GM18511 (cell line): ENCODE results near the gene LMO1.

ENCODE experiments used
- ATAC-seq: cut with Tn5 transposase; IDR thresholded peaks from one replicate; pipeline ENCODE4 v1.9.1; 2021; ENCODE audit warnings: mild to moderate bottlenecking, moderate library complexity; ENCODE audit not compliant: unreplicated experiment

The LMO1 gene

DNA sequence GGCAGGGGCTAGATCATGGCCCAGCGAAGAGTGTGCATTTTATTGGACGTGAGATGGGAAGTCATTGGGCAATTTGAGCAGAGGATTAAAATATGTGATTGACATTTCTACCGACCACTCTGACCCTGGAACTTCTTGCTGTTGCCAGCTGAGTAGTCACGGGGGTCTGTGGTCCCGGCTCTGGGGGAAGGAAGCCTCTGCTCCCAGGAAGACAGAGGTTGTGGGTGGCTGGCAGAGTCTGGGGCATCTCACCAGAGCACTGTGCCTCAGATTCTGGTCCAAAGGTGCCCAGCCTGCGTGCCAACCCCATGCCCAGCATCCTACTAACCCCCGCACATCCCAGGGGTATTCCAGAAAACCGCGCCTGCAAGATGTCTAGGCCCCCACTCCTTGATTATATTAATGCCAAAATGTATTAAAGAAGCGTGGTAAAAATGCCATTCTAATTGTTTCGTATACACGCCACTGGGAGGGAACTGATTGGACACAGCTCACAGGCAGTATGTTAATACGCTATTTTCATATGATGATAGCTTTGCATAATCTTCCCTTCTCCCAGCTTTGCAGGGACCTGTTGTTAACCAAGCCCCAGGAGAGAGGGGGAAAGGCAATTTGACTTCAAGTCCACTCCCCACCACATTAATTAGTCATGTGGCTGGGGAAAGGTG, 25.3 kb upstream of the LMO1 start:
- ATAC-seq, result no peak

- no peak for ATAC-seq
These were observed 24.6 kb upstream of the LMO1 start for GRCh38 chr11:8288166-8288772.

DNA sequence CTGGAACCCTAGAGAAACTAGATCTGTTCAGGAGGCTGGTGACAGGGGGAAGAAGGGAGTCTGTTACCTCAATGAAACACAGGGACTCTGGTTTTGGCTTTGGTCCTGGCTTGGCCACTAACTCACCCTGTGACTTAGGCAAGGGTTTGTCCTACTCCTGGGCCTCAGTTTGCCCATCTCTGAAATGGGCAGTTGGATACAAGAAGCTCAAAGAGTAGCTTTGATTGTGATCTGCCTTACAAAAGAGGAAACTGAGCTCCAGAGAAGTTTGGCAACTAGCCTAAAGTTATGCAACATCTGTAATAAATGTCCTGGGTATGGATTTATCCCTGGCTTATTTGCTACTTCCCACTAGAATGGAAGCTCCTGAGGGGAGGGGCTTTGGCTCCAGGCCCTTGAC, 24.0 kb upstream of the LMO1 start:
- no peak for ATAC-seq

DNA sequence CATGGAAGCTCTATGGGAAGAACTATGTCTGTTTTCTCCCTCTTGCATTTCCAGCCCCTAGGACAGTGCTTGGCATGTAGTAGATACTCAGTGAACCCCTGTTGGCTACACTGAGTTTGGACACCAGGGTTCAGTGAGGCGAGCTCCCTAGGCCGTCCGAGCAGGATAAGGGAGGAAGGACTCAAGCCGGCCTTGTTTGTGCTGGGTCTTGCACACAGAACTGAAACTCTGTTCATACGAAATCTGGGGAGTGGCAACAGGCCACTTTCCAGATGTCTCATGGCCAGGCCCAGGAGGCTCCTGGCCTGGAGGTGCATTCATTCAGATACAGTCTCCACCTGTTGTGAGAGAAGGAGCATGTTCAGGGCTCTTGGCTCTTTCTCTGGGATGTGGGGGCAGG, 23.6 kb upstream of the LMO1 start:
- ATAC-seq, result no peak

GRCh38 chr11:8286886-8287285, 23.2 kb upstream of the LMO1 start:
- no peak for ATAC-seq

DNA sequence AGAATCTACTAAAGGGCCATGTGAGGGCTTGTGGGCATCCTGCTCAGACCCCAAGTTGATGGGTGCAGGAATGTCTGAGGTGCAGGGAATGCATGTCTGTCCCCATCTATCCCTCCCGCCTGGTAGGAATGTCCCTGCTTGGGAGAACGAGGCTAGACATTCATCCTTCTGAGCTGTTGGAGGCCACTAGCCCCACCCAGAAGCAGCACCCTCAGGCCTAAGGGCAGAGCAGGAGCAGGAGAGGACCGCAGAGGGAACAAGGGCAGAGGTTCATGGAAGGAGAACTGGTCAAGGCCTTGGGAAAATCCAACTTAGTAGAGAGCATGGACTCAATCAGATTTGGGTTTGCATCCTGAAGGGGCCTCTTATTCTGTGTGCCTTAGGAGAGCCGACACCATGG, 22.1 kb upstream of the LMO1 start:
- ATAC-seq, result no peak

DNA sequence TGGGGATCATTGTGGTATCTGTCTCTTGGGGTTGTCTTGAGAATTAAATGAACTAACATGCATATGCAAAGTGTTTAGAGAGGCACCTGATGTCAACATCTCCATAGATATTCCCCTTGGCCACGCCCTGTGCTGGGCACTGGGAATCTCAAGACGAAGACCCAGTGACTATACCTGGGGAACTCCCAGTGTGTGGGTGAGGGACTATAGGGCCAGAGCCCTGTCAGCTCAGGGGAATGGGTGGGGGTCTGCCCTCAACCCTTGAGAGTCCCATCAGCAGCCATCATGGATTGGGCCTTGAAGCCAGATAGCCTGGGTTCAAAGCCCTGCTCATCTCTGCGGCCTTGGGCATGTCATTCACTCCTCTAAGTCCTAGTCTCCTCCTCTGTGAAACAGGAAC, 21.6 kb upstream of the LMO1 start:
- no peak for ATAC-seq

GRCh38 chr11:8283465-8284230, 20.0 kb upstream of the LMO1 start:
- ATAC-seq, result no peak

- no peak for ATAC-seq
These were observed 19.4 kb upstream of the LMO1 start for GRCh38 chr11:8283100-8283464.

DNA sequence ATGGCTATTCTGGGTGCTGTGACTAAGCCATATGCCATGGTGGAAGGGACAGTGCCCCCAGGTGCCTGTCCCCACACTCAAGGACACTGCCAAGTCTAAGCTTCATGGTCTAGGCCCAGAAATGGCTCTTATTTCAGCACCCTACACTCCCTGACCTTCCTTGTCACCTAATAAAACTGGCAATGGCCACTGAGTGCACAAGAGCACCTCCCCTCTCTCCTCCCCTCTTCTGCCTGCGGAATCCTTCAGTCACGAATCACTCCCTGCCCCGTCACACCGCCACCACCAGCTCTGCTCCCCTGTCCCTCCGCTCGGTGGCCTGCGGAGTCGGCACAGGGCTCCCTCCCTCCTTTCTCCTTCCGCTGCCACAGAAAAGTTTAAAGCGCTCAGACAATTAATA, 19.0 kb upstream of the LMO1 start:
- no peak for ATAC-seq

GRCh38 chr11:8281266-8281665, 17.6 kb upstream of the LMO1 start:
- no peak for ATAC-seq

DNA sequence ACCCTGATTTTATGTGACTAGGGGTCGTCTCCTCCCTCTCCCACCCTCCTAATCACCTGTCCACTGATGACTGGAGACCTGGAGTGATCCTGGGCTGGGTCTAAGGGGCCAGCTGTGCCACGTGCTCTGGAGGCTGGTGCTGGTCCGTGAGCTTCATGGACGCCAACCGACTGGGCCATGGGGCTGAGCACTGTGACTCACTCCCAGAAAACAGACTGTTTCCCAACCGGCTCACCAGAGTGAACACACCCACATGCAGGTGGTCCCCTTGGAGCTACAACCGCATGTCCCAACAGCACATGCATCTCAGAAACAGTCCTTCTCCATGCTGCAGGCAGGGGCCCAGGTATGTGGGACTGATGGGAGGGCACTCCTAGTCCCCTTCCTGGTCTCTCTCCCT, 14.0 kb upstream of the LMO1 start:
- no peak for ATAC-seq

- no peak for ATAC-seq
These were observed 12.8 kb upstream of the LMO1 start for GRCh38 chr11:8276528-8276927.

DNA sequence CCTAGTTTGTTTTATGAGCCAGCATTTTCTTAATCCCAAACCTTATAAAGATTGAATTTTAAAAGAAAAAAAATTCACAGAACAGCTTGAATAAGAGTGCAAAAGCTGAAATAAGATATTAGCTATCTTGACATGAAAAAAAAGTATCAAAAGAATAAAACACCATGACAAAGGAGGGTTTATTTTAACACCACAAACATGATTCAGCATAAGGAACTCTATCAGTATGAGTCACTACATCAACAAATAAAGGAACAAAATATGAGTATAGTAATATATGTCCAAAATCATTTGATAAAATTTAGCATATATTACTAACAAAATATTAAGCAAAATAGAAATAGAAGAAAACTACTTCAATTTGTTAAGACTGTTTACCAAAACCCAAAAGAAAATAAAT, 9.6 kb upstream of the LMO1 start:
- no peak for ATAC-seq

DNA sequence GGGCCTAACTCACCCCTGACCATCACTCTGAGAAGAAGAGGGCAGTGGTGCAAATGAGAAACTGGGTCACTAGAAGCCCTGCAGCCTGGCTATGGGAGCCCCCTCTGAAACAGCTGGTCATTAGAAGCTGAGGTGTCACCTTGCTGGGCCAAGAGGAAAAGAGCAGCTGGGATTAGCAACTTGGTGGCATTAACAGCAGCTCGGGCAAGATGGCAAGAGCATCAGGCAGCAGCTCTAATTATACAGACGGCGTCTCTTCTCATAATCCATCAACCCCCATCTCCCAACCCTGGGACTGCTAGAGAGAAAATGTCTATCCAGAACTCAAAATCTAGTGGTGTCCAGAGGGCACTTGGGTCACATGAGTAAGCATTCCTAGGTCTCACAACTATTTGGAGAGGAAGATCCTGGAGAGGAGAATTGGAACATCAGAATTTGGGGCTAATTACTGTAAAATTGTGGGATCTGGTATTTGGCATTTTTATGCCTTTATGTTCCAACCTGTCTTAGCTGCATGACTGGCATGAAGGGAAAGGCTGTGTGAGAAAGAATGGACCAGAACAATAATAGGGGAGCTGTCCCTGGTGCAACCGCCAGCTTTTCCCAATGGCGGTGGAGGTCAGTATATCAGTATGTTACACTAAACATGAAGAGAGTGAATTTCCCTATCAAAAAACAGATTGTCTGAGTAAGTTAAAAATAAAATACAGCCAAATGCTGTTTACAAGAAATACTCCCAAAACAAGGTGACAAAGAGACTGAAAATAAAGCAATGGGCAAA, 7.6 kb upstream of the LMO1 start:
- no peak for ATAC-seq

DNA sequence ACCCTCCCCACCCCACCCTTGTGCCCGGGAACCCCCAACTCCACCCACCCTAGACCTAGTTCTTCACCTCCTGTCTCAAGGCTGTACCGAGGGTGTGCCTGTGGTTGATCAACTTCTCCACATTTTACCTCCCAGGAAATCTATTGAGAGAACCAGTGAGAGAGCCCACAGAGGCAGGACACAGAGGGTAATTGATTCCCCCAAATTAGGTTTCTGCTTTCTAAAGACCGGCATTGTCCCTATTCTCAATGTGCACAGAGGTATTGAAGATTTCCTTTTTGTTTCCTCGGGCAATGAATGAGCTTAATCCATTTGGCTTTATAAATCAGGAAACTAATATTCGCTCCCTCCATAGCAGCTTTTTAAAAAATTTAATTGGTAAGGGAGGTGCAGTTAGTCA, 6.0 kb upstream of the LMO1 start:
- ATAC-seq, result no peak

- ATAC-seq, result peak; percentile 29
These were observed 5.1 kb upstream of the LMO1 start for GRCh38 chr11:8268530-8269400.

- peak; percentile 45 for ATAC-seq
These were observed 4.3 kb upstream of the LMO1 start for GRCh38 chr11:8267831-8268529.

DNA sequence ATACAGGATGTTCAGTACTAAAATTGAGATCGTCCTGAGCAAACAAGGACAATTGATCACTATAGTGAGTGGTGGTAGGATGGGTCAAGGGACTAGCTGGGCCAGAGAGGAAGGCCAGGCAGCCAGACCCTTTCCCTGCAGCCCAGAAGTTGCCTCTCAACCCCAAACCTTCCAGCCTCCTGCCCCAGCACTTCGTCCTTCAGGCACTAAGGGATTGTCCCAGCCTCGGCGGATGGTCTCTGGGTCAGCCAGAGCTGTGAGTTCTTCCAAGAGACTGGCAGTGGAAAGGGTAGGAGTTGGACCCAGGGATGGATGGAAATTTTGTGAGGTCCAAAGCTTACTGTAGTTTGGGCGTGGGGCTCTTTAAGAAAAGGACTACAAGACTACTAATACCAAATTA, 3.6 kb upstream of the LMO1 start:
- ATAC-seq, result no peak
